ENCODE data around the gene FGF2.

- TF ChIP-seq CTCF (IDR thresholded peaks at IDR 0.05) = no peak
- no peak for TF ChIP-seq POLR2A (IDR thresholded peaks at IDR 0.05)
These were observed 80.3 kb downstream of the FGF2 start for GRCh38 chr4:122906859-122907305.

Data from tibial nerve (tissue), 3 donors.